ENCODE data around the gene LONRF2. TPM values are rescaled to one million over a fixed set of nuclear protein-coding genes. Genes with fewer than 3 reads are reported as not detected.

The LONRF2 gene
- polyA plus RNA-seq, 1 donor (not counting 4 experiments of a cell fraction or from before 2014, with no cell fraction given): not detected

- DNase-seq (ENCODE audit: low read depth, low spot score) (no peak), FAIRE-seq (no peak)
- Histone ChIP-seq H2AFZ (ENCODE audit: control insufficient read depth, low read length) (no peak overlapping the region), H4K20me1 (ENCODE audit: control insufficient read depth, extremely low read depth, insufficient read depth, low read length) (no peaks in the 10 kb centered on the region), H3K27me3 (ENCODE audit: control insufficient read depth, extremely low read depth, insufficient read depth, low read length) (no peaks in the 10 kb centered on the region), H3K4me2 (ENCODE audit: control insufficient read depth, extremely low read depth, insufficient read depth, low read depth, low read length) (no peak overlapping the region), H3K9me1 (ENCODE audit: control insufficient read depth, extremely low read depth, insufficient read depth, low read length) (no peaks in the 10 kb centered on the region), H3K79me2 (ENCODE audit: control insufficient read depth, insufficient read depth, low read length) (no peaks in the 10 kb centered on the region), H3K9ac (ENCODE audit: control insufficient read depth, extremely low read depth, insufficient read depth, low read length) (no peak overlapping the region), H3K4me1 (ENCODE audit: control insufficient read depth, extremely low read depth, insufficient read depth, low read length) (no peaks in the 10 kb centered on the region), H3K9me3 (ENCODE audit: control insufficient read depth, low read depth, low read length) (no peaks in the 10 kb centered on the region), H3K27ac (ENCODE audit: control insufficient read depth, insufficient read depth, low read length) (no peak overlapping the region), H3K4me3 (ENCODE audit: control insufficient read depth in 2 of 3, extremely low read depth in 1 of 3, insufficient read depth in 2 of 3, low read depth in 1 of 3, low read length in 3 of 3) (no peak overlapping the region), H3K36me3 (ENCODE audit: control insufficient read depth in 2 of 2, extremely low read depth in 1 of 2, insufficient read depth in 2 of 2, low read length in 2 of 2) (no peaks in the 10 kb centered on the region)
- no peak for TF ChIP-seq CTCF (optimal IDR thresholded peaks at IDR 0.05 in 1 of 3, IDR thresholded peaks at IDR 0.05 in 1 of 3, conservative IDR thresholded peaks at IDR 0.05 in 1 of 3; ENCODE audit: extremely low read depth in 1 of 3, insufficient read depth in 2 of 3, low read length in 3 of 3)
- TF ChIP-seq EZH2 (IDR thresholded peaks at IDR 0.05; ENCODE audit: low read length): no peak
- dilution Hi-C loops (cut with MboI; ENCODE audit: extremely low pct_ligation_motif_present, low sequenced_read_pairs): no loop called here
Measured at GRCh38 chr2:100239486-100240210, 82.7 kb downstream of the LONRF2 start.

GRCh38 chr2:100238471-100238870 lies 83.8 kb downstream of the LONRF2 start:
- dilution Hi-C loops (cut with MboI; ENCODE audit: extremely low pct_ligation_motif_present, low sequenced_read_pairs): no loop called here
- Histone ChIP-seq H2AFZ (ENCODE audit: control insufficient read depth, low read length) (no peak overlapping the region), H3K4me1 (ENCODE audit: control insufficient read depth, extremely low read depth, insufficient read depth, low read length) (no peaks in the 10 kb centered on the region), H3K4me2 (ENCODE audit: control insufficient read depth, extremely low read depth, insufficient read depth, low read depth, low read length) (no peak overlapping the region), H3K9me3 (ENCODE audit: control insufficient read depth, low read depth, low read length) (no peaks in the 10 kb centered on the region), H3K27ac (ENCODE audit: control insufficient read depth, insufficient read depth, low read length) (no peak overlapping the region), H3K36me3 (ENCODE audit: control insufficient read depth in 2 of 2, extremely low read depth in 1 of 2, insufficient read depth in 2 of 2, low read length in 2 of 2) (no peaks in the 10 kb centered on the region), H3K4me3 (ENCODE audit: control insufficient read depth in 2 of 3, extremely low read depth in 1 of 3, insufficient read depth in 2 of 3, low read depth in 1 of 3, low read length in 3 of 3) (no peak overlapping the region), H3K9me1 (ENCODE audit: control insufficient read depth, extremely low read depth, insufficient read depth, low read length) (no peaks in the 10 kb centered on the region), H3K27me3 (ENCODE audit: control insufficient read depth, extremely low read depth, insufficient read depth, low read length) (no peaks in the 10 kb centered on the region), H3K79me2 (ENCODE audit: control insufficient read depth, insufficient read depth, low read length) (no peaks in the 10 kb centered on the region), H4K20me1 (ENCODE audit: control insufficient read depth, extremely low read depth, insufficient read depth, low read length) (no peaks in the 10 kb centered on the region), H3K9ac (ENCODE audit: control insufficient read depth, extremely low read depth, insufficient read depth, low read length) (no peak overlapping the region)
- TF ChIP-seq CTCF (optimal IDR thresholded peaks at IDR 0.05 in 1 of 3, IDR thresholded peaks at IDR 0.05 in 1 of 3, conservative IDR thresholded peaks at IDR 0.05 in 1 of 3; ENCODE audit: extremely low read depth in 1 of 3, insufficient read depth in 2 of 3, low read length in 3 of 3) (no peak), EZH2 (IDR thresholded peaks at IDR 0.05; ENCODE audit: low read length) (no peak)
- FAIRE-seq: no peak
- DNase-seq (ENCODE audit: low read depth, low spot score): no peak

Data from keratinocyte (primary cell).